Coronary artery (tissue), 2 donors: ENCODE results near the gene CLDN19.

ENCODE experiments used
- DNase-seq: peaks from one replicate; pipeline ENCODE4 v3.0.0-alpha.2; 2017; ENCODE audit warnings: low spot score
- H3K27ac ChIP-seq, 2 donors: fragments of 200-600 bp; sonication (generic); one replicate each; pipeline ENCODE4 v1.5.1; 2016 to 2019
- H3K4me3 ChIP-seq: fragments of 200-600 bp; sonication (generic); 2 replicates; pipeline ENCODE4 v1.5.1; 2016; ENCODE audit warnings: mild to moderate bottlenecking, moderate library complexity
- CTCF ChIP-seq: fragments of 200-600 bp; sonication (generic); IDR thresholded peaks from one replicate; pipeline ENCODE4 v1.5.1; 2019; ENCODE audit warnings: antibody characterized with exemption

CLDN19 gene, protein sequence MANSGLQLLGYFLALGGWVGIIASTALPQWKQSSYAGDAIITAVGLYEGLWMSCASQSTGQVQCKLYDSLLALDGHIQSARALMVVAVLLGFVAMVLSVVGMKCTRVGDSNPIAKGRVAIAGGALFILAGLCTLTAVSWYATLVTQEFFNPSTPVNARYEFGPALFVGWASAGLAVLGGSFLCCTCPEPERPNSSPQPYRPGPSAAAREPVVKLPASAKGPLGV

DNA sequence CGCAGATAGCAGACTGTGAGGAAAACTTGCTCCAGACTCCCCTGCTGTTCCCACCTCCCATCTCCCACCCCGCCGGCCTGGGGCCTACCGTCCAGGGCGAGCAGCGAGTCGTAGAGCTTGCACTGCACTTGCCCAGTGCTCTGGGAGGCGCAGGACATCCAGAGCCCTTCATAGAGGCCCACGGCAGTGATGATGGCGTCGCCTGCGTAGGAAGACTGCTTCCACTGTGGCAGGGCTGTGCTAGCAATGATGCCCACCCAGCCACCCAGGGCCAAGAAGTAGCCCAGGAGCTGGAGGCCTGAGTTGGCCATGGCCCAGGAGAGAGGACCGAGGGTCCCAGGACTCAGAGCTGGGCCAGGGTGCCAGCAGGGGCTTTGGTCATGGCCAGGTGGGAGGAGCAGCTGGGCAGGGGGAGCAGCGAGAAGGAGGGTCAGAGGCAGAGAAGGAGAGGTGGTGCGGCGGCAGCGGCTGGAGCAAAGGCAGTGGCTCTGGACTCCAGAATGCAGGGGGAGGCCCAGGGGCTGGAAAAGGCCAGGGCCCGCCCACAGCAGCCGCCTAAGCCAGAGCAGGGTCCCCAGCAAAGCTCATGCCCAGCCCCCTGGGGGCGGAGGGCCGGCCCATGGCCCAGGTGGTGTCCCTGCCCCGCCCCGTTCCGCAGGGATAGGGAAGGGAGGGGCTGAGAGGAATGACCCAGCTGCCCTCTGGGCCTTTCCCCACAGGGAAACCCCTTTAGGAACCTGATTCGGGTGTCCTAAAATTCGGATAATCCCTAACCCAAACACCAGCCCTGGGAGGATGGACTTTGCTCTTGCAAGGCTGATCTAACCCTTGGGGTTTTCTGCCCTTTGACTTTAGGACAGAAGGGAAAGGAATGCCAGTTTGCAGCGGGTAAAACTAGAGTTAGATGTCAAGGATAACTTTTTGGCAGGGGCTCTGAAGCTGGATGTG, at the start of gene CLDN19:
CLDN19 (minus strand) TSS at position 484 of the 948 bp plus-strand sequence; CDS start at position 311, 173 bp downstream.
- no peak within 1 kb of the TSS for H3K27ac ChIP-seq
- H3K4me3 ChIP-seq, result no peak within 1 kb of the TSS
- TF ChIP-seq CTCF, result no peak
- no peak for DNase-seq

- no peak overlapping the region for H3K27ac ChIP-seq
- H3K4me3 ChIP-seq, result no peak overlapping the region
- no peak for TF ChIP-seq CTCF
- DNase-seq, result no peak
These were observed 48.0 kb upstream of the CLDN19 start for GRCh38 chr1:42788021-42788420.

DNA sequence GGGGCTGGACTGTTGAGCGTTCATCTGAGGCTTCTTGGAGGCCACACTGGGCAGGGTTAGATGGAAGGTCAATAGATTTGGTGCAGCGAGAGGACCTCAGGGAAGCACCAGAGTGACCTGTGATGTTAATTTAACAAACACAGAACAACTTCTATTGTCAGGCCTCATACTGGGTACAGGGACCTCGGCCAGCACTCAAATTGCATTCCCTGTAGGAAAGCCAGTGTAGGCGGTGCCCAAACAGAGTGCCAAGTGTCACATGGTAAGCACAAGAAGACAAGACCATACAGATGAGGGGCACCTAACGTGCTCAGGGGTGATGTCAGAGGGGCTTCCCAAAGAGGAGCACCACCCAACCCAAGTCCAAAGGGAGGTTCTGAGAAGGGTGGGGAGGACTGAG, 46.1 kb upstream of the CLDN19 start:
- no peak for TF ChIP-seq CTCF
- Histone ChIP-seq H3K27ac (no peak overlapping the region), H3K4me3 (no peak overlapping the region)
- DNase-seq, result no peak

DNA sequence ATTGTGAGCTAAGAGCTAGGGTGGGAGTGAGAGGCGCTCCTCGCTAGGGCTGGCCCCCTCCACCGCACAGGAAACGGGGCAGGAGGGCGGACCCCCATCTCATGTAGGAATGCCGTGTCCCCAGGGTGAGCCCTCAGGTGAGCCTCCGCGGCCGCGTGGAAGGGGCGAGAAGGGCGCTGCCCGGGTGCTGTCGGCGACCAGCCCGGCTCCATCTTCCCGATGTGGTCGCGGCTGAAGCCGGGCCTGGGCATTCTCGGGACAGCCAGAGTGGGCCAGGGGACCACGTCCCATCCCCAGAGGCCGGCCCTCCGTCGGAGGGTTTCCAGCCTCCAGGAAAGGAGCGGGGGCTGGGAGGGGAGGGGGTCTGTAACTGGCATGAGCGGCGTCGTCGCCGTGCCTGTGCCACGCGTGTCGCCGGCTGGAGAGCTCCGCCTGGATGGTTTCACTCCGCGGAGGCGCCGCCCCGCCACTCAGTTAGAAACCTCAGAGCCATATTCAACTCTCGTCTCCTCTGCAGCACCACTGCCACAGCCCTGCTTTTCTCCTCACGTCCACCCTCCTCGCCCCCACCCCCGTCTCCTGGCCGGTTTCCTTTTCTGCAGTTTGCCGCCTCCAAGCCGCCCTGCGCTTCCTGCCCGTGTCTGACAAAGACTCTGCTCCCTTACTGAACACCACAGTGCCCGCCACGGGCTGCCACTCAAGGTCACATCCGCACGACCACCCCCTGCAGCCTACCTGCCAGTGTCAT, 45.1 kb upstream of the CLDN19 start, which contains the start of gene TMEM269:
TMEM269 (plus strand) TSS at position 46 of the 748 bp plus-strand sequence. CDS start 4,903 bp downstream, outside the sequence.
- Histone ChIP-seq H3K4me3 (peak within 1 kb of the TSS; percentile 71), H3K27ac (no peak within 1 kb of the TSS)
- no peak for DNase-seq
- no peak for TF ChIP-seq CTCF

GRCh38 chr1:42784547-42784945, 44.5 kb upstream of the CLDN19 start:
- no peak for DNase-seq
- no peak for TF ChIP-seq CTCF
- H3K4me3 ChIP-seq, result peak overlapping the region; percentile 71
- H3K27ac ChIP-seq, result no peak overlapping the region

- no peak for DNase-seq
- H3K27ac ChIP-seq, result no peak overlapping the region
- no peak overlapping the region for H3K4me3 ChIP-seq
- TF ChIP-seq CTCF, result no peak
These were observed 43.1 kb upstream of the CLDN19 start for GRCh38 chr1:42783092-42783491.
